ENCODE results near the gene CUX1.

- no peak for TF ChIP-seq CTCF (IDR thresholded peaks at IDR 0.05)
- TF ChIP-seq POLR2A (IDR thresholded peaks at IDR 0.05) = no peak
Measured at GRCh38 chr7:101916876-101917275, 99.5 kb downstream of the CUX1 start.
